ENCODE results near the gene USP10.

The USP10 gene

GRCh38 chr16:84741340-84741830 is 41.6 kb downstream of the USP10 start (continued):
- TF ChIP-seq WT1 (tag by site-specific recombination; IDR thresholded peaks at IDR 0.05), result no peak
- TF ChIP-seq ZNF114 (tag by site-specific recombination; IDR thresholded peaks at IDR 0.05), result no peak
- TF ChIP-seq ZNF645 (tag by site-specific recombination; IDR thresholded peaks at IDR 0.05), result no peak
- TF ChIP-seq ZNF404 (tag by site-specific recombination; IDR thresholded peaks at IDR 0.05), result no peak
- TF ChIP-seq ZFP3 (tag by site-specific recombination; IDR thresholded peaks at IDR 0.05; ENCODE audit: low read depth), result no peak
- TF ChIP-seq ZNF341 (tag by site-specific recombination; IDR thresholded peaks at IDR 0.05; ENCODE audit: low read depth), result no peak

- CTCF ChIA-PET, result interaction anchor here (0.5 to 7.3 kb wide), 5 partner anchors 8 to 228 kb away, joined by 3 to 111 read pairs (median 4); no protein-coding TSS in a partner anchor
- POLR2A ChIA-PET, result no interaction called here
- H3K4me3 ChIP-seq (ENCODE audit: low read depth, low read length), result no peak overlapping the region
- TF ChIP-seq ZNF549 (tag by site-specific recombination; IDR thresholded peaks at IDR 0.05), result no peak
- no peak for TF ChIP-seq ATF2 (tag by site-specific recombination; IDR thresholded peaks at IDR 0.05; ENCODE audit: low read depth)
- TF ChIP-seq SP2 (tag by site-specific recombination; IDR thresholded peaks at IDR 0.05), result no peak
- no peak for TF ChIP-seq ZNF350 (tag by site-specific recombination; IDR thresholded peaks at IDR 0.05)
- TF ChIP-seq HOXD13 (CRISPR knock-in tag; IDR thresholded peaks at IDR 0.05; ENCODE audit: borderline replicate concordance), result no peak
- no peak for TF ChIP-seq ELK4 (IDR thresholded peaks at IDR 0.05; ENCODE audit: borderline replicate concordance, low read depth, low read length)
- TF ChIP-seq ZNF571 (tag by site-specific recombination; IDR thresholded peaks at IDR 0.05), result no peak
- no peak for TF ChIP-seq ZNF626 (tag by site-specific recombination; IDR thresholded peaks at IDR 0.05)
- no peak for TF ChIP-seq ZNF138 (tag by site-specific recombination; IDR thresholded peaks at IDR 0.05; ENCODE audit: borderline replicate concordance)
- TF ChIP-seq ZNF645 (tag by site-specific recombination; IDR thresholded peaks at IDR 0.05), result no peak
- TF ChIP-seq ZNF449 (tag by site-specific recombination; IDR thresholded peaks at IDR 0.05), result no peak
- TF ChIP-seq ZNF175 (tag by site-specific recombination; IDR thresholded peaks at IDR 0.05), result no peak
- TF ChIP-seq MEIS1 (CRISPR knock-in tag; IDR thresholded peaks at IDR 0.05; ENCODE audit: borderline replicate concordance), result no peak
- H3K4me1 ChIP-seq (ENCODE audit: control insufficient read depth, insufficient read depth, low read length), result 0 out of 2 replicates have a peak, but pooled peaks cover 2% of the 10 kb centered on the region
- H3K9me3 ChIP-seq (ENCODE audit: control insufficient read depth, insufficient read depth, low read depth, low read length), result no peaks in the 10 kb centered on the region
- peaks cover 0 to 48% of the 10 kb centered on the region in 2 experiments; a peak in 2 of 3 replicates for H3K36me3 ChIP-seq (ENCODE audit: control insufficient read depth in 2 of 2, insufficient read depth in 1 of 2, low read length in 2 of 2)
- H3K27ac ChIP-seq (ENCODE audit: extremely low read depth, low read depth, low read length), result no peak overlapping the region
Observed at GRCh38 chr16:84742641-84743092, 42.9 kb downstream of the USP10 start.

Data from HEK293 (cell line).